Measurements from ENCODE around the gene PAPSS2. TPM values are rescaled to one million over a fixed set of nuclear protein-coding genes. Genes with fewer than 3 reads are reported as not detected.

PAPSS2 gene
- total RNA-seq, 1 donor from 2014 or later, result 61.5 TPM

DNA sequence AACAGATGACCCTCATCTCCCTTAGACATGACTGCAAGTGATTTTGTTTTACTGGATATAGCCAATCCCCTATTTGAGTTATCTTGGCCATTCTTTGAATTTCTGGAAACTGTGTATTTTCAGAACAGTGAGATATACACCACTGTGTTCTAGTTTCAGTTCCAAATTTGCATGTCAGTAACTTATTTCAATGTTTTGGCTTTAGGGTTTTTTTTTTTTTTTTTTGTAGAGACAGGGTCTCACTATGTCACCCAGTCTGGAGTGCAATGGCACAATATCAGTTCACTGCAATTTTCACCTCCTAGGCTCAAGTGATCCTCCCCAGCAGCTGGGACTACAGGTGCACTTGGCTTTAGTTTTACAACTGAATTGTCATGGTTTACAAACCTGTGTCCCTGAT, 91.1 kb downstream of the PAPSS2 start:
- H3K27ac Mint-ChIP-seq (ENCODE audit: unreplicated experiment), result no peak overlapping the region
- H3K36me3 Mint-ChIP-seq (ENCODE audit: low read depth), result peaks cover 16% of the 10 kb centered on the region
- no peak for DNase-seq (ENCODE audit: low spot score)
- H3K4me3 Mint-ChIP-seq (ENCODE audit: unreplicated experiment), result no peak overlapping the region
- TF ChIP-seq, protein P1, sequence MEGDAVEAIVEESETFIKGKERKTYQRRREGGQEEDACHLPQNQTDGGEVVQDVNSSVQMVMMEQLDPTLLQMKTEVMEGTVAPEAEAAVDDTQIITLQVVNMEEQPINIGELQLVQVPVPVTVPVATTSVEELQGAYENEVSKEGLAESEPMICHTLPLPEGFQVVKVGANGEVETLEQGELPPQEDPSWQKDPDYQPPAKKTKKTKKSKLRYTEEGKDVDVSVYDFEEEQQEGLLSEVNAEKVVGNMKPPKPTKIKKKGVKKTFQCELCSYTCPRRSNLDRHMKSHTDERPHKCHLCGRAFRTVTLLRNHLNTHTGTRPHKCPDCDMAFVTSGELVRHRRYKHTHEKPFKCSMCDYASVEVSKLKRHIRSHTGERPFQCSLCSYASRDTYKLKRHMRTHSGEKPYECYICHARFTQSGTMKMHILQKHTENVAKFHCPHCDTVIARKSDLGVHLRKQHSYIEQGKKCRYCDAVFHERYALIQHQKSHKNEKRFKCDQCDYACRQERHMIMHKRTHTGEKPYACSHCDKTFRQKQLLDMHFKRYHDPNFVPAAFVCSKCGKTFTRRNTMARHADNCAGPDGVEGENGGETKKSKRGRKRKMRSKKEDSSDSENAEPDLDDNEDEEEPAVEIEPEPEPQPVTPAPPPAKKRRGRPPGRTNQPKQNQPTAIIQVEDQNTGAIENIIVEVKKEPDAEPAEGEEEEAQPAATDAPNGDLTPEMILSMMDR (IDR thresholded peaks at IDR 0.05), result no peak
- no peaks in the 10 kb centered on the region for H3K27me3 Mint-ChIP-seq (ENCODE audit: low read depth)
- H3K9me3 Mint-ChIP-seq (ENCODE audit: low read depth), result peaks cover 3% of the 10 kb centered on the region
- H3K4me1 Mint-ChIP-seq (ENCODE audit: low read depth), result peaks cover 18% of the 10 kb centered on the region

DNA sequence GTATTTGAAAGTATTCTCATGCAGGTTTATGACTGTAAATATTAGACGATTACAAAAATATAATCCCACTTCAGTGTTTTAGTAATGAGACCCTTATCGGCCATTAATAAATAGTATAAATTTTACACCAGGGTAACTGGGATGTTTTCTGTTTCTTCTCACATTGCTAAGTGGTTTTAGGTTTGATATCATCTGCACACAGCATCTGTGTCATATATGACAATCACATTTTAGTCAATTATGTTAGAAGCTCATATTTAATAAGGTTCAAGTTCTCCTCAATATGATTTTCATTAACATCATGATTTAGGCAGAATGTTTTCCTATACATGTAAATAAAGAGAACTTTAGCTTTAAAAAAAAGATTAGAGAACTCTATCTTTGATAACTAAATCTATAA, 91.6 kb downstream of the PAPSS2 start:
- H3K27me3 Mint-ChIP-seq (ENCODE audit: low read depth), result no peaks in the 10 kb centered on the region
- H3K9me3 Mint-ChIP-seq (ENCODE audit: low read depth), result peaks cover 3% of the 10 kb centered on the region

DNA sequence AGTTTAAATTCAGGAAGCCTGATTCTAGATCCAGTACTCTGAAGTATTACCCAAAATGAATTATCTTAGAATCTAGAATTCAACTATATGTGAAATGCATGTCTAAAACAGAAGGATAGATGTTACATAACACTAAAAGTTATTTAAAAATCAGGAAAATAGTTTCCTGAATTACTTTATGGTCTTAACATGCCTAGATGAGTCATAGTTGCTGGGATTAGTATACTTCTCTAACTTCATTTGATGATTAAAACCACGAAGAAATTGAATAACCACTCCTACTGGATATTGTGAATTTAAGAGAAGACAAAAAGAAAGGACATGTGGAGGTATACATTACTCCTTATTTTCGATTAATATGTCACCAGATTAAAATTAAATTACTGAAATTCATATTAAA, 92.9 kb downstream of the PAPSS2 start:
- H3K27ac Mint-ChIP-seq (ENCODE audit: unreplicated experiment), result no peak overlapping the region
- TF ChIP-seq, protein P1 (IDR thresholded peaks at IDR 0.05), result no peak
- H3K9me3 Mint-ChIP-seq (ENCODE audit: low read depth), result peaks cover 3% of the 10 kb centered on the region
- peaks cover 18% of the 10 kb centered on the region for H3K4me1 Mint-ChIP-seq (ENCODE audit: low read depth)
- H3K36me3 Mint-ChIP-seq (ENCODE audit: low read depth), result peaks cover 15% of the 10 kb centered on the region
- H3K4me3 Mint-ChIP-seq (ENCODE audit: unreplicated experiment), result no peak overlapping the region
- DNase-seq (ENCODE audit: low spot score), result no peak
- no peaks in the 10 kb centered on the region for H3K27me3 Mint-ChIP-seq (ENCODE audit: low read depth)

More for the DNA sequence above, 91.6 kb downstream of the PAPSS2 start:
- Mint-ChIP-seq H3K4me3 (ENCODE audit: unreplicated experiment) (no peak overlapping the region), H3K27ac (ENCODE audit: unreplicated experiment) (no peak overlapping the region), H3K4me1 (ENCODE audit: low read depth) (peaks cover 18% of the 10 kb centered on the region), H3K36me3 (ENCODE audit: low read depth) (peaks cover 16% of the 10 kb centered on the region)
- TF ChIP-seq, protein P1 (IDR thresholded peaks at IDR 0.05), result no peak
- no peak for DNase-seq (ENCODE audit: low spot score)

DNA sequence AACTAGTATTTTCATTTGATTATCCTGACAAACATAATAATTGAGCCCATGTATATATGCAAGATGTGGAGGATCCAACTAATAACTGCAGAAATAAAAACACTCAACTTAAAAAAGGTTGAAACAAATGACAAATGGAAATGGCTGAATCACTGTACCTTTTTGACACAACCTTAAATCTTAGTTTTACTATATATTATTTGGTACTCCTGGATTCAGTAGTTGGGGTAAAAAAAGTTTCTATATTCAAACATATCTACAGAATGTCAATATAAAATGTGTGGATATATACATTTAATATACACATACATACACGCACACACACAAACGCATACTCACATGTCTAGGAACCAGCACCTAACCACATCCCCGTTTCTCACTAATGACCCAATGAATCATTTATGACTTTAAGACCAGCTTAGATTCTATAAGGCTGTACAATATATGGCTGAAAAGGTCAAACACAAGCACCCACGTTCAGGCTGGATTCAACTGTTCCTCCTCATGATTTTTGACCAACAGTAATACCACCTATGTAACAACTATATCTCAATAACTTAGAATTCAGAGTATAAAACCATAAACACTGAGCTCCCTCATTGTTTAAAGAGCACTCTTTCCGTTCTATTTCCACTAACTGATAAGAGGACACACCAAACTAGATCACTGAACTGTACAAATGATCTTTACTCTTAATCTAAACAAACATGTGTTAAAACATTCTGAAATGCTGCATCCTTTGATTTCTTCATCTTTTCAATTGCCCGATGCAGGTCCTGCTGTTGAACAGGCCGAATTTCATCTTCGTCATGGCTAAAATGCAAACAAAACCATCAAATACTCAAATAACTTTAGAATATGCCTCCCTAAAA, 94.6 kb downstream of the PAPSS2 start:
- no peak for DNase-seq (ENCODE audit: low spot score)
- Mint-ChIP-seq H3K4me1 (ENCODE audit: low read depth) (peaks cover 18% of the 10 kb centered on the region), H3K36me3 (ENCODE audit: low read depth) (peaks cover 9% of the 10 kb centered on the region), H3K27me3 (ENCODE audit: low read depth) (no peaks in the 10 kb centered on the region), H3K4me3 (ENCODE audit: unreplicated experiment) (no peak overlapping the region), H3K9me3 (ENCODE audit: low read depth) (no peaks in the 10 kb centered on the region), H3K27ac (ENCODE audit: unreplicated experiment) (no peak overlapping the region)
- TF ChIP-seq, protein P1 (IDR thresholded peaks at IDR 0.05), result no peak

DNA sequence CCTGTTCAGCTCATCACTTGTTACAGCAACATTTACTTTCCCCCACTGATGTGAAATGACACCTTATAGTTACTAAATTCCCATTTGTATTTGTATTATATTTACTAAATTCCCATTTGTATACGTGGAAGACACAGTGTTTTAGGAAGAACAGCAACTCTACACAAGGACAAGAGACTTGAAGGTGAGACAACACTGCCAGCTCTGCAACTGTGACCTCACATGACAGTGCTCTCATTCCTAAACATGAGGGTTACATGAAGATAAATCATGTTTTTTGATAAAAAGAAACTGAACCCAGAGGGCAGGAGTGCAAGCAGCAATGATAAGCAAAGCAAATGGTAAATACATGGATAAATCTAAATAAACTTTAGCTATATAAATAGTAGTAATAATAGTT, 98.0 kb downstream of the PAPSS2 start:
- DNase-seq (ENCODE audit: low spot score), result no peak
- Mint-ChIP-seq H3K27me3 (ENCODE audit: low read depth) (no peaks in the 10 kb centered on the region), H3K36me3 (ENCODE audit: low read depth) (peaks cover 10% of the 10 kb centered on the region), H3K4me1 (ENCODE audit: low read depth) (peaks cover 10% of the 10 kb centered on the region), H3K9me3 (ENCODE audit: low read depth) (no peaks in the 10 kb centered on the region), H3K27ac (ENCODE audit: unreplicated experiment) (no peak overlapping the region), H3K4me3 (ENCODE audit: unreplicated experiment) (no peak overlapping the region)
- TF ChIP-seq, protein P1 (IDR thresholded peaks at IDR 0.05), result no peak

Data from chondrocyte (in vitro differentiated cells).